ENCODE results near the gene HOXA9. TPM values are rescaled to one million over a fixed set of nuclear protein-coding genes. Genes with fewer than 3 reads are reported as not detected.
A peak's percentile ranks its signal among the peaks of the same experiment; 100 is the strongest.

The HOXA9 gene
- total RNA-seq, 4 donors from 2014 or later: 0.54 to 0.89 TPM; not detected in 2

DNA sequence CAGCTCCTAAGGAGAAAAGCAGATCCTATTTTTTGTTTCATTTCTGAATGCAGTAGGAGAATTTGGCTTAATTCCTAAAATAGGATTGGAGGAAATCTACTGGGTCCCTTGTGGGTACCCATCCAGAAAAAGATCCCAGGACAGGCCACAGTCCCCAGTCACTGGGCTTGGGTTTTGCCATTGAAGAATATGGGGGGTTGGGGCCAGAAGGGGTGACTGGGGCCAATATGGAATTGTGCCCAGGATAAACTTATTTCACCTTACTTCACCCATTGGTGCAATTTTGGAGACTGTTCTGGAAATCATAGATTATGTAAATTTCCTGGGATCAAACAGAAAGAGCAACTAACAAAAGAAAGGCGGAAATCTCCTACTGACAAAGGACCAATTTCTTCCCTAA lies 26.9 kb downstream of the HOXA9 start:
- TF ChIP-seq, protein P1, sequence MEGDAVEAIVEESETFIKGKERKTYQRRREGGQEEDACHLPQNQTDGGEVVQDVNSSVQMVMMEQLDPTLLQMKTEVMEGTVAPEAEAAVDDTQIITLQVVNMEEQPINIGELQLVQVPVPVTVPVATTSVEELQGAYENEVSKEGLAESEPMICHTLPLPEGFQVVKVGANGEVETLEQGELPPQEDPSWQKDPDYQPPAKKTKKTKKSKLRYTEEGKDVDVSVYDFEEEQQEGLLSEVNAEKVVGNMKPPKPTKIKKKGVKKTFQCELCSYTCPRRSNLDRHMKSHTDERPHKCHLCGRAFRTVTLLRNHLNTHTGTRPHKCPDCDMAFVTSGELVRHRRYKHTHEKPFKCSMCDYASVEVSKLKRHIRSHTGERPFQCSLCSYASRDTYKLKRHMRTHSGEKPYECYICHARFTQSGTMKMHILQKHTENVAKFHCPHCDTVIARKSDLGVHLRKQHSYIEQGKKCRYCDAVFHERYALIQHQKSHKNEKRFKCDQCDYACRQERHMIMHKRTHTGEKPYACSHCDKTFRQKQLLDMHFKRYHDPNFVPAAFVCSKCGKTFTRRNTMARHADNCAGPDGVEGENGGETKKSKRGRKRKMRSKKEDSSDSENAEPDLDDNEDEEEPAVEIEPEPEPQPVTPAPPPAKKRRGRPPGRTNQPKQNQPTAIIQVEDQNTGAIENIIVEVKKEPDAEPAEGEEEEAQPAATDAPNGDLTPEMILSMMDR (IDR thresholded peaks at IDR 0.05): no peak
- Histone ChIP-seq H3K27me3 (no peaks in the 10 kb centered on the region), H3K4me3 (peak overlapping the region; percentile 31 to 94), H3K9me3 (no peaks in the 10 kb centered on the region), H3K36me3 (no peaks in the 10 kb centered on the region), H3K27ac (peak overlapping the region; percentile 90 to 100 (median 98)), H3K4me1 (peaks cover 12 to 76% (median 12%) of the 10 kb centered on the region in 3 donors)
- WGBS, 2 donors (ENCODE audit: low coverage in 1 of 2): 40 to 64% methylated on average over 1 of the region's 1 CpG
- no peak for ATAC-seq

DNA sequence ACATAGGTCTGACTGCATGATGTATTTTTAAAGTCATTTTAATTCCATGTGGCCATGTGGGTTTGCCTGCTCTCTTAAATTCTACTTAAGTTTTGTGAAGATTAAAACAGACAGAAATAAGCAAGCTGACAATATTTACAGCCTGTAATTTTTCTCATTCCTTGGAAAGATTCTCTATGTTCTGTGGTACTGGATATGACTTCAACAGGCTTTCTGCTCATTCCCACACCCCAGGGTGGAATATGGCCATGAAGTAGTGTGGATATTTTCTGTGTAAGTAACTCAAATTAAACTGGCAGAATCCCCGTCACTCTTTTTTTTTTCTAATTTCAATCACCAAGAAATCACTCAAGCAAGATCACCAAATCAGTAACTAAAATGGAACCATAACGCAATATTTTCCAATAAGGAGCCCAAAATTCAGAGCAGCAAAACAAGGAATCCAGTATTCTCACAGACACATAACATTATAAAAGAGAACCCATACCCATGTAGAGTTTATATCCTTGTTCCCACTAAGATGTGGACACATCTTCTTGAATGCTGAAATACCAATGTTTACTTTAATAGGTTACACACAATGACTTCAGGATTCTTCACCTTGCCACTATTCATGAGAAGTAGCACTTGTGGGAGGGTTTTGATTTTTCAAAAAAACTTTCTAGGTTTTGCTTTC lies 27.6 kb downstream of the HOXA9 start:
- no peaks in the 10 kb centered on the region for H3K36me3 ChIP-seq
- no peak for ATAC-seq
- WGBS, 2 donors (ENCODE audit: low coverage in 1 of 2): 47 to 63% methylated on average over 2 of the region's 2 CpGs
- no peak for TF ChIP-seq POLR2A (IDR thresholded peaks at IDR 0.05)
- TF ChIP-seq POLR2AphosphoS5 (IDR thresholded peaks at IDR 0.05): peak; percentile 45
- H3K4me3 ChIP-seq: no peak overlapping the region
- H3K4me1 ChIP-seq: peaks cover 12 to 83% (median 12%) of the 10 kb centered on the region in 3 donors
- H3K27me3 ChIP-seq: no peaks in the 10 kb centered on the region
- H3K9me3 ChIP-seq: no peaks in the 10 kb centered on the region
- H3K27ac ChIP-seq: peak overlapping the region; percentile 90 to 100 (median 98)

DNA sequence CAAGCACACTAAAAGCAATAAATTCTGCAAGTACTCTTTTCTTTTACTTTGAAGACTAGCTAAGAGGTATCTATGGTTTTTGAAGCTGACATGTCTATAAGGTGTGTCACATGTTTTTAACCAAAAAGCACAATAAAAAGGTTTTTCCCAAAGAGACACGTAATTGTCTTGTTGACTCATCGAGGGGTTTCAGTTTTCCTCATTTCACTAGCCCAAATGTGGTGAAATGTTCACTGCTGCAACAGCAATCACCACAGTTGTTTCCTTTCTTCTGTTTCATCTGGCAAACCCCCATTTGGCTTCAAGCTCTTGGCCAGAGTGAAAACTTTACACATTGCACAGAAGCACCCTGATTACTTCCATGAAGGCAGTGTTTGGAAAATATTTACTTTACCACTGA lies 30.9 kb downstream of the HOXA9 start:
- 0 to 7% methylated on average over 2 of the region's 2 CpGs for WGBS, 2 donors (ENCODE audit: low coverage in 1 of 2)
- no peaks in the 10 kb centered on the region for H3K27me3 ChIP-seq
- TF ChIP-seq POLR2AphosphoS5 (IDR thresholded peaks at IDR 0.05) (peak; percentile 54), EP300 (IDR thresholded peaks at IDR 0.05) (no peak)
- no peaks in the 10 kb centered on the region for H3K9me3 ChIP-seq
- peaks cover 15 to 88% (median 16%) of the 10 kb centered on the region in 3 donors for H3K4me1 ChIP-seq
- peak; percentile 16 for ATAC-seq
- no peaks in the 10 kb centered on the region for H3K36me3 ChIP-seq
- H3K27ac ChIP-seq: peak overlapping the region; percentile 58 to 99 (median 86)
- H3K4me3 ChIP-seq: no peak overlapping the region

DNA sequence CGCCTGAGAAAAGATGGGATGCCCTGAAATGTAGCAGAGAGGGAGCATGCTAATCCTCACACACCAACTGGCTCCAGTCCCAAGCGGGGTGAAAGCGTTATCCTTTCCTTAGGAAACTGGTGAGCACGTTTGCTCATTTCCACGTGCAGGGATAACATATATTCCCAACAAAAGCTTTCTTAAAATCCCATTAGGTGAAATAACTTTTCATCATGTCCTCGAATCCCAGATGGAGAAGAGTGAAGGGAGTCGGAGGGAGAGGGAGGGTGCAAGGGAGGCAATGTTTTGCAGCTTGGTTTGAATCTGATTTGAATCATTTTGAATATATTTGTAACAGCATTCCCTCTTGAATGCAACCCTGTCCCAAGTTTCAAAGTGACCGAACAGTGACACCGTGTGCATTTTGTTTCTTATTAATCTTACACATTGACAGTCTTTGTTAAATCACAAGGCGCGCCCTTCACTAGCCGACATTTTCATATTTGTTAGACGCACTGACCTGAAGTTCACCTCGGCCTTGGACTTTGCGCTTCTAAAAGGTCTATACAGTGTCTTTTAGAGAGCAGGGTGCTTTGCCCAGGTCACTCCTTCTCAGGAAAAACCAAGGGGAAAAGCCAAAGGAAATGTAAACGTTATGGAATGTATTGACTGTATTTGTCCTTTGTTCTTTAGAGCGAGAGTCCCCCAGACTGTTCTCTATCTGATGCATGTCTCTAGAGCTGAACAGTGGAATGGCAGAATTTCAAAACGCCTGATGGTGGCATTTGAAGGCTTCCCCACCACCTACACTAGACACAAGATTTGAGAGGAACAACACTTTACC lies 31.7 kb downstream of the HOXA9 start:
- H3K36me3 ChIP-seq: no peaks in the 10 kb centered on the region
- peak overlapping the region; percentile 58 to 99 (median 86) for H3K27ac ChIP-seq
- ATAC-seq: no peak
- no peaks in the 10 kb centered on the region for H3K9me3 ChIP-seq
- H3K4me1 ChIP-seq: peaks cover 17 to 88% (median 19%) of the 10 kb centered on the region in 3 donors
- H3K4me3 ChIP-seq: no peak overlapping the region
- 46% methylated on average over 18 of the region's 18 CpGs for WGBS, 2 donors (ENCODE audit: low coverage in 1 of 2)
- H3K27me3 ChIP-seq: no peaks in the 10 kb centered on the region
- no peak for TF ChIP-seq POLR2AphosphoS5 (IDR thresholded peaks at IDR 0.05)
- TF ChIP-seq, protein P1 (IDR thresholded peaks at IDR 0.05): no peak
- TF ChIP-seq EP300 (IDR thresholded peaks at IDR 0.05): no peak
- TF ChIP-seq POLR2A (IDR thresholded peaks at IDR 0.05): no peak

DNA sequence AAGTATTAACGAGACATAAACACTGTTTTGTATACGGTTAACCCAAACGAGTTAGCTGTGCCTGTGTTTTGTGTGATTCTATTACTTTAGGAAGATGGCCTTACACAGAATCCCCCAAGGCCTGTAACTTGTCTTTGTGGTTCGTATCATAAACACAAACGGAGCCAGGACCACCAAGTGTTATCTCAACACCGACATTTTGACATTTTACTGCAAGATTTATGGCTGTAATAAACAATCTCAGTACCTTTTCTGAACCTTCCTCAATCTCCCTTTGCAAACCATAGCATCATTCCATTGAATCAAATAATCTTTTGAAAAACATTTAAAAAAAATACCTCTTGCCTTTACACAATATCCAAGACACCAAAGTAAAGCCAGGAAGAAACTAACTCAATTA lies 32.4 kb downstream of the HOXA9 start:
- no peaks in the 10 kb centered on the region for H3K36me3 ChIP-seq
- WGBS, 2 donors (ENCODE audit: low coverage in 1 of 2): 35 to 65% methylated on average over 5 to 6 of the region's 6 CpGs
- H3K9me3 ChIP-seq: no peaks in the 10 kb centered on the region
- ATAC-seq: no peak
- peaks cover 19 to 88% (median 23%) of the 10 kb centered on the region in 3 donors for H3K4me1 ChIP-seq
- no peaks in the 10 kb centered on the region for H3K27me3 ChIP-seq
- no peak for TF ChIP-seq POLR2A (IDR thresholded peaks at IDR 0.05)
- TF ChIP-seq, protein P1 (IDR thresholded peaks at IDR 0.05): no peak
- no peak for TF ChIP-seq POLR2AphosphoS5 (IDR thresholded peaks at IDR 0.05)
- no peak for TF ChIP-seq EP300 (IDR thresholded peaks at IDR 0.05)
- H3K27ac ChIP-seq: peak overlapping the region; percentile 31 to 99 (median 86)
- no peak overlapping the region for H3K4me3 ChIP-seq
